Measurements from ENCODE around the gene HSPE1.

- TF ChIP-seq CTCF (IDR thresholded peaks at IDR 0.05; ENCODE audit: poor library complexity, severe bottlenecking) (no peak), SMC3 (conservative IDR thresholded peaks at IDR 0.05; ENCODE audit: poor library complexity) (no peak), POLR2AphosphoS5 (IDR thresholded peaks at IDR 0.05) (no peak), REST (IDR thresholded peaks at IDR 0.05; ENCODE audit: borderline replicate concordance) (no peak), EZH2 (IDR thresholded peaks at IDR 0.05; ENCODE audit: borderline replicate concordance, insufficient read depth, low read length, poor library complexity, severe bottlenecking) (no peak), MXI1 (conservative IDR thresholded peaks at IDR 0.05; ENCODE audit: poor library complexity, severe bottlenecking) (no peak), TAF1 (IDR thresholded peaks at IDR 0.05; ENCODE audit: low read depth) (no peak), EP300 (conservative IDR thresholded peaks at IDR 0.05; ENCODE audit: poor library complexity, severe bottlenecking) (no peak)
Observed at GRCh38 chr2:197506658-197507057, 6.5 kb downstream of the HSPE1 start.

All from neural cell (in vitro differentiated cells).